HEK293 (cell line): Measurements from ENCODE around the gene SLC29A1.
A peak's percentile ranks its signal among the peaks of the same experiment; 100 is the strongest.

ENCODE experiments used
- CTCF ChIA-PET: fragments of 350-600 bp; formaldehyde crosslinking; extraction: SDS; loops from one replicate; lab custom pipeline; 2021; ENCODE audit warnings: antibody characterized with exemption; lab: Yijun Ruan, JAX
- POLR2A ChIA-PET: fragments of 300-600 bp; formaldehyde crosslinking; extraction: SDS; loops from one replicate; lab custom pipeline; 2020; ENCODE audit warnings: antibody characterized with exemption, inconsistent platforms; lab: Yijun Ruan, JAX
- H3K27ac ChIP-seq: fragments of 200-500 bp; sonication (Bioruptor generic); 2 replicates; pipeline ENCODE4 v1.5.1; 2014; ENCODE audit warnings: low read depth, low read length, control low read depth, inconsistent platforms; ENCODE audit errors: extremely low read depth
- H3K36me3 ChIP-seq, 2 experiments: fragments of 200-500 bp in 1 of 2; sonication (Bioruptor generic) in 1 of 2; 1 replicate in 1 of 2; 2 replicates in 1 of 2; pipeline ENCODE4 v1.5.1; 2014 to 2017; ENCODE audit warnings: inconsistent platforms in 2 of 2, low read length in 2 of 2; ENCODE audit not compliant: control insufficient read depth in 2 of 2, insufficient read depth in 1 of 2
- H3K4me1 ChIP-seq: fragments of 200-500 bp; sonication (Bioruptor generic); 2 replicates; pipeline ENCODE4 v1.5.1; 2014; ENCODE audit warnings: mild to moderate bottlenecking, low read length, inconsistent platforms; ENCODE audit not compliant: control insufficient read depth, insufficient read depth
- H3K4me3 ChIP-seq: 2 replicates; pipeline ENCODE4 v1.5.1; 2011; ENCODE audit warnings: low read depth, mild to moderate bottlenecking, control low read depth, low read length, moderate library complexity
- H3K9me3 ChIP-seq: fragments of 200-500 bp; sonication (Bioruptor generic); 2 replicates; pipeline ENCODE4 v1.5.1; 2014; ENCODE audit warnings: low read depth, low read length, inconsistent platforms; ENCODE audit not compliant: control insufficient read depth, insufficient read depth
- HOXA7 ChIP-seq: sonication (generic); formaldehyde crosslinking; IDR thresholded peaks from 2 replicates; pipeline ENCODE4 v1.8.1; 2022; ENCODE audit warnings: missing genetic modification reagents, borderline replicate concordance
- HOXD13 ChIP-seq: sonication (generic); formaldehyde crosslinking; IDR thresholded peaks from 2 replicates; pipeline ENCODE4 v1.8.0; 2022; ENCODE audit warnings: missing genetic modification reagents, borderline replicate concordance
- SP2 ChIP-seq: fragments of 450-650 bp; formaldehyde crosslinking; IDR thresholded peaks from 2 replicates; pipeline ENCODE4 v1.5.1; 2016; ENCODE audit warnings: missing biosample characterization, missing genetic modification characterization
- TCF7L2 ChIP-seq: IDR thresholded peaks from 2 replicates; pipeline ENCODE4 v1.6.1; 2011; ENCODE audit warnings: low read depth, mild to moderate bottlenecking, inconsistent platforms, low read length, moderate library complexity, borderline replicate concordance
- WT1 ChIP-seq: fragments of 450-650 bp; formaldehyde crosslinking; IDR thresholded peaks from 2 replicates; pipeline ENCODE4 v1.5.1; 2016; ENCODE audit warnings: missing biosample characterization, missing genetic modification characterization
- ZBTB48 ChIP-seq: fragments of 450-650 bp; formaldehyde crosslinking; IDR thresholded peaks from 2 replicates; pipeline ENCODE4 v1.5.1; 2016; ENCODE audit warnings: missing biosample characterization, missing genetic modification characterization
- ZBTB8A ChIP-seq: fragments of 450-650 bp; formaldehyde crosslinking; IDR thresholded peaks from 2 replicates; pipeline ENCODE4 v1.5.1; 2016; ENCODE audit warnings: missing biosample characterization, missing genetic modification characterization
- ZIC2 ChIP-seq: fragments of 450-650 bp; formaldehyde crosslinking; IDR thresholded peaks from 2 replicates; pipeline ENCODE4 v1.5.1; 2016; ENCODE audit warnings: missing biosample characterization, missing genetic modification characterization
- ZNF121 ChIP-seq: fragments of 450-650 bp; formaldehyde crosslinking; IDR thresholded peaks from 2 replicates; pipeline ENCODE4 v1.5.1; 2016; ENCODE audit warnings: missing biosample characterization, missing genetic modification characterization
- ZNF324 ChIP-seq: fragments of 450-650 bp; formaldehyde crosslinking; IDR thresholded peaks from 2 replicates; pipeline ENCODE4 v1.5.1; 2016; ENCODE audit warnings: missing biosample characterization, missing genetic modification characterization
- ZNF335 ChIP-seq: fragments of 450-650 bp; formaldehyde crosslinking; conservative IDR thresholded peaks from 2 replicates; pipeline ENCODE4 v1.5.1; 2016; ENCODE audit warnings: missing biosample characterization, missing genetic modification characterization
- ZNF341 ChIP-seq: fragments of 450-650 bp; formaldehyde crosslinking; IDR thresholded peaks from 2 replicates; pipeline ENCODE4; 2016; ENCODE audit warnings: low read depth, missing biosample characterization, missing genetic modification characterization
- ZNF549 ChIP-seq: fragments of 450-650 bp; IDR thresholded peaks from 2 replicates; pipeline ENCODE4 v1.5.1; 2018; ENCODE audit warnings: missing biosample characterization, missing genetic modification characterization, mild to moderate bottlenecking, inconsistent platforms, moderate library complexity
- ZNF624 ChIP-seq: fragments of 450-650 bp; formaldehyde crosslinking; IDR thresholded peaks from 2 replicates; pipeline ENCODE4 v1.5.1; 2017; ENCODE audit warnings: missing biosample characterization, missing genetic modification characterization
- ZNF785 ChIP-seq: fragments of 450-650 bp; formaldehyde crosslinking; IDR thresholded peaks from 2 replicates; pipeline ENCODE4 v1.5.1; 2016; ENCODE audit warnings: missing biosample characterization, missing genetic modification characterization
- TF ChIP-seq, protein P1 (sequence below): fragments of 450-650 bp; formaldehyde crosslinking; IDR thresholded peaks from 2 replicates; pipeline ENCODE4 v1.5.1; 2017; ENCODE audit warnings: missing biosample characterization, mild to moderate bottlenecking, missing genetic modification characterization, moderate library complexity
- TF ChIP-seq, protein P2 (sequence below): fragments of 450-650 bp; IDR thresholded peaks from 2 replicates; pipeline ENCODE4 v1.5.1; 2018; ENCODE audit warnings: missing biosample characterization, mild to moderate bottlenecking, missing genetic modification characterization
- TF ChIP-seq, protein P3 (sequence below): fragments of 450-650 bp; formaldehyde crosslinking; optimal IDR thresholded peaks from 2 replicates; pipeline ENCODE3; 2016; ENCODE audit warnings: missing biosample characterization, mild to moderate bottlenecking, missing genetic modification characterization
- TF ChIP-seq, protein P4 (sequence below): fragments of 450-650 bp; formaldehyde crosslinking; IDR thresholded peaks from 2 replicates; pipeline ENCODE4 v1.5.1; 2016; ENCODE audit warnings: missing biosample characterization, missing genetic modification characterization

Gene SLC29A1

DNA sequence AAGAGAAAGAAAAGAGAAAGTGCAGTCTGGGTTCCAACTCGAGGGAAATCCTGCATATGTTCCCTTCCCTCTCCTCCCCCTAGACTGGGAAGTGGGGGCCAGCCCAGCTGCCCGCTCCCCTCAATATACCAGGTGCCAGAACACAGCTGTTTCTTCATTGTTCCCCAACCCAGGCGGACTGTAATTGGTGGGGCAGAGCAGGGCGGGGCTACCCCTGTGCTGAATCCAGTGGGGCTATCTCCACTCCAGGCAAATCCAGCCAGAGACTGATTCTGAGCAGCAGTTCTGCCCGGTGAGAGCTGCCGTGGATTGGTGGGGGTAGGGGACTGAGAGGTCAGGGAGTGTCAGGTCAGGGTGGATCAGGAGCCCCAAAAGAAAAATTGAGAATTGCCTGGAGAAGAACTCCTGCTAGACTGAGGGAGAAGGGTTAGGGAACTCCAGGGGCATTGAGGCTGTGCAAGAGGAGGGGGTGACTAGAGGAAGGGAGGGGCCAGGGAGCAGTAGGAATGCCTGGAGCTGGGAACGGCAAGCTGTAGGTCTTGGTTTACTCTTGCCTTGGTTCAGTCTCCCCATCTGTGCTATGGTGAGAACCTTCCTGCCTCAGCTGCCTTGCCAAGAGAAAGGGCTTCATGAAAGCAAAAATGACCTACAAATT, 6.6 kb upstream of the SLC29A1 start, which contains the start of gene MYMX (continued):
- TF ChIP-seq ZNF341 (tag by site-specific recombination): peak; percentile 74

DNA sequence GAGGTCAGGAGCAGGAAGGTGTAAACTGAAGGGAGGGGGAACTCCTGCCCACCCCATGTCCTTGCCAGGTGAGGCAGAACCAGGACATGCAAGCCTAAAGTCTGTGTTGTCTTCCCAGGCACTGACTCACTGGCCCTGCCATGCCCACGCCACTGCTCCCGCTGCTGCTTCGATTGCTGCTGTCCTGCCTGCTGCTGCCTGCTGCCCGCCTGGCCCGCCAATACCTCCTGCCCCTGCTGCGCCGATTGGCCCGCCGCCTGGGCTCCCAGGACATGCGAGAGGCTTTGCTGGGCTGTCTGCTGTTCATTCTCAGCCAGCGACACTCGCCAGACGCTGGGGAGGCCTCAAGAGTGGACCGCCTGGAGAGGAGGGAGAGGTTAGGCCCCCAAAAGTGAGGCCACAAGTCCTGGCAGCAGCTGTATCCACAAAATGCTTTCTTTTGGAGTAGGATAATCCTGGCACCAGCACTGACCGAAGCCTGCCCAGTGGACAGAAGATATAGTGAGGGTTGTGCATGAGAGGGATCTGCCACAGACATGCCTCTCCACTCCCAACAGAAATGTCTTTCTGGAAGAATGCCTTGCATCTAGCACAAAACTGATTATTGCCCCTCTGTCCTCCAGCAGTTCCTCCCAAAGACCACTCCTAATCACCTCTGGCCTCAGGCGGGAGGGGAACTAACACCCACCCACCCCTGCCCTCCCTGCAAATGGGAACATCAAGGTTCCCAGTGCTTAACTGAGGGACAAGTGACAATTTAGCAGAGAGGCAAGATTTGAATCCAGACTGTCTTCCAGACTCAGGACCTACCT, 5.9 kb upstream of the SLC29A1 start:
- Histone ChIP-seq H3K36me3 (no peaks in the 10 kb centered on the region), H3K27ac (no peak overlapping the region), H3K9me3 (no peaks in the 10 kb centered on the region), H3K4me3 (no peak overlapping the region), H3K4me1 (peaks cover 9% of the 10 kb centered on the region)
- POLR2A ChIA-PET: no interaction called here
- CTCF ChIA-PET: interaction anchor here (0.6 to 11.1 kb wide), 3 partner anchors 14 to 20 kb away, joined by 5 to 148 read pairs (median 7); no protein-coding TSS in a partner anchor
- no peak for TF ChIP-seq ZNF324 (tag by site-specific recombination)
- TF ChIP-seq, protein P1, sequence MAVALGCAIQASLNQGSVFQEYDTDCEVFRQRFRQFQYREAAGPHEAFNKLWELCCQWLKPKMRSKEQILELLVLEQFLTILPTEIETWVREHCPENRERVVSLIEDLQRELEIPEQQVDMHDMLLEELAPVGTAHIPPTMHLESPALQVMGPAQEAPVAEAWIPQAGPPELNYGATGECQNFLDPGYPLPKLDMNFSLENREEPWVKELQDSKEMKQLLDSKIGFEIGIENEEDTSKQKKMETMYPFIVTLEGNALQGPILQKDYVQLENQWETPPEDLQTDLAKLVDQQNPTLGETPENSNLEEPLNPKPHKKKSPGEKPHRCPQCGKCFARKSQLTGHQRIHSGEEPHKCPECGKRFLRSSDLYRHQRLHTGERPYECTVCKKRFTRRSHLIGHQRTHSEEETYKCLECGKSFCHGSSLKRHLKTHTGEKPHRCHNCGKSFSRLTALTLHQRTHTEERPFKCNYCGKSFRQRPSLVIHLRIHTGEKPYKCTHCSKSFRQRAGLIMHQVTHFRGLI: peak; percentile 57; the same call in 1 of the 2 replicates
- TF ChIP-seq, protein P2, sequence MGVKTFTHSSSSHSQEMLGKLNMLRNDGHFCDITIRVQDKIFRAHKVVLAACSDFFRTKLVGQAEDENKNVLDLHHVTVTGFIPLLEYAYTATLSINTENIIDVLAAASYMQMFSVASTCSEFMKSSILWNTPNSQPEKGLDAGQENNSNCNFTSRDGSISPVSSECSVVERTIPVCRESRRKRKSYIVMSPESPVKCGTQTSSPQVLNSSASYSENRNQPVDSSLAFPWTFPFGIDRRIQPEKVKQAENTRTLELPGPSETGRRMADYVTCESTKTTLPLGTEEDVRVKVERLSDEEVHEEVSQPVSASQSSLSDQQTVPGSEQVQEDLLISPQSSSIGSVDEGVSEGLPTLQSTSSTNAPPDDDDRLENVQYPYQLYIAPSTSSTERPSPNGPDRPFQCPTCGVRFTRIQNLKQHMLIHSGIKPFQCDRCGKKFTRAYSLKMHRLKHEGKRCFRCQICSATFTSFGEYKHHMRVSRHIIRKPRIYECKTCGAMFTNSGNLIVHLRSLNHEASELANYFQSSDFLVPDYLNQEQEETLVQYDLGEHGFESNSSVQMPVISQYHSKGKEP (tag by site-specific recombination): peak; percentile 22; the same call in 1 of the 2 replicates
- no peak for TF ChIP-seq HOXD13 (CRISPR knock-in tag)

DNA sequence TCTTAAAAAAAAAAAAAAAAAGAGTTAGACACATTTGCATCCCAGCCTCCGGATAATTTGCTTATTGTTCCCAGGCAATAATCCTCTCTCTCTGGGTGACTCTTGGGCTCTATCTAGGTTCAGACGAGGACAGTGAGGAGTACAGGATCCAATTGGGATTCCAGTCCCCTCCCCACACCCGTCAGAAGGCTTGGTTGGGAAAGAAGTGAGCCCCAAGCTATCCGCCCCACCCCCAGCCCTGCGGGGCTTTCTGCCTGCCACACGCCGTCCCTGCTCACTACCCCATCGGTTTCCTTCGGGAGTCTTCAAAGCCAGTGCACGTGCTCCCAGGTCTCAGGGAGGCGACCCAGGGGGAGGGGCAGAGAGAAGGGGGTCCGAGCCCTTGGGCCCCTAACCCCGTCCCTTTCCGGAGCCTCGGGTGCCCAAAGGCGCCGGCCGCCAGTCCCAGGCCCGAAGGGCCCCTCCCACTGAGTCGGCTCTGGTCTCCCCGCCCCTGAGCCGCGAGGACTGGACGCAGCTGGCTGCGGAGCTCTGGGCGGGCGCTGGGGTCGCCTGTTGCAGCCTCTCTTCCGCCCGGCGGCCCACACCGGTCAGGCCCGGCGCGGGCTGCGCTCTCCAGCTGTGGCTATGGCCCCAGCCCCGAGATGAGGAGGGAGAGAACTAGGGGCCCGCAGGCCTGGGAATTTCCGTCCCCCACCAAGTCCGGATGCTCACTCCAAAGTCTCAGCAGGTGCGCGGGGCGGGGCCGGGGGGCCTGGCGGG, 4.2 kb upstream of the SLC29A1 start:
- H3K9me3 ChIP-seq: no peaks in the 10 kb centered on the region
- peak overlapping the region; percentile 39; the same call in 1 of the 2 replicates for H3K27ac ChIP-seq
- no peaks in the 10 kb centered on the region for H3K36me3 ChIP-seq
- H3K4me3 ChIP-seq: peak overlapping the region; percentile 48
- POLR2A ChIA-PET: interaction anchor here (0.6 to 1.4 kb wide), 7 partner anchors 18 to 1103 kb away, joined by 3 to 9 read pairs (median 4); partner anchors contain the start of genes HSP90AB1 and SLC35B2
- CTCF ChIA-PET: interaction anchor here (0.7 to 11.1 kb wide), 5 partner anchors 9 to 47 kb away, joined by 3 to 148 read pairs (median 4); no protein-coding TSS in a partner anchor
- peaks cover 14% of the 10 kb centered on the region for H3K4me1 ChIP-seq
- TF ChIP-seq ZBTB48 (tag by site-specific recombination) (peak; percentile 27; the same call in 1 of the 2 replicates), ZNF624 (no peak), HOXA7 (CRISPR knock-in tag) (no peak), ZIC2 (tag by site-specific recombination) (0 out of 2 replicates have a peak, but pooled peaks have one; percentile 39), TCF7L2 (peak; percentile 71; the same call in 1 of the 2 replicates), SP2 (tag by site-specific recombination) (peak; percentile 68), ZNF785 (tag by site-specific recombination) (no peak), WT1 (tag by site-specific recombination) (0 out of 2 replicates have a peak, but pooled peaks have one; percentile 20), ZNF335 (tag by site-specific recombination) (peak; percentile 61), ZNF121 (tag by site-specific recombination) (no peak), ZNF549 (tag by site-specific recombination) (no peak), ZBTB8A (peak; percentile 81)
- TF ChIP-seq, protein P1: peak; percentile 70
- TF ChIP-seq, protein P3, sequence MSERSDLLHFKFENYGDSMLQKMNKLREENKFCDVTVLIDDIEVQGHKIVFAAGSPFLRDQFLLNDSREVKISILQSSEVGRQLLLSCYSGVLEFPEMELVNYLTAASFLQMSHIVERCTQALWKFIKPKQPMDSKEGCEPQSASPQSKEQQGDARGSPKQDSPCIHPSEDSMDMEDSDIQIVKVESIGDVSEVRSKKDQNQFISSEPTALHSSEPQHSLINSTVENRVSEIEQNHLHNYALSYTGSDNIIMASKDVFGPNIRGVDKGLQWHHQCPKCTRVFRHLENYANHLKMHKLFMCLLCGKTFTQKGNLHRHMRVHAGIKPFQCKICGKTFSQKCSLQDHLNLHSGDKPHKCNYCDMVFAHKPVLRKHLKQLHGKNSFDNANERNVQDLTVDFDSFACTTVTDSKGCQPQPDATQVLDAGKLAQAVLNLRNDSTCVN (tag by site-specific recombination): peak; percentile 18
- TF ChIP-seq, protein P4, sequence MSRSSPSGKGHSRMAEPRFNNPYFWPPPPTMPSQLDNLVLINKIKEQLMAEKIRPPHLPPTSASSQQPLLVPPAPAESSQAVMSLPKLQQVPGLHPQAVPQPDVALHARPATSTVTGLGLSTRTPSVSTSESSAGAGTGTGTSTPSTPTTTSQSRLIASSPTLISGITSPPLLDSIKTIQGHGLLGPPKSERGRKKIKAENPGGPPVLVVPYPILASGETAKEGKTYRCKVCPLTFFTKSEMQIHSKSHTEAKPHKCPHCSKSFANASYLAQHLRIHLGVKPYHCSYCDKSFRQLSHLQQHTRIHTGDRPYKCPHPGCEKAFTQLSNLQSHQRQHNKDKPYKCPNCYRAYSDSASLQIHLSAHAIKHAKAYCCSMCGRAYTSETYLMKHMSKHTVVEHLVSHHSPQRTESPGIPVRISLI: 0 out of 2 replicates have a peak, but pooled peaks have one; percentile 28
